Measurements from ENCODE around the gene CEP85.
A peak's percentile ranks its signal among the peaks of the same experiment; 100 is the strongest.

The CEP85 gene

DNA sequence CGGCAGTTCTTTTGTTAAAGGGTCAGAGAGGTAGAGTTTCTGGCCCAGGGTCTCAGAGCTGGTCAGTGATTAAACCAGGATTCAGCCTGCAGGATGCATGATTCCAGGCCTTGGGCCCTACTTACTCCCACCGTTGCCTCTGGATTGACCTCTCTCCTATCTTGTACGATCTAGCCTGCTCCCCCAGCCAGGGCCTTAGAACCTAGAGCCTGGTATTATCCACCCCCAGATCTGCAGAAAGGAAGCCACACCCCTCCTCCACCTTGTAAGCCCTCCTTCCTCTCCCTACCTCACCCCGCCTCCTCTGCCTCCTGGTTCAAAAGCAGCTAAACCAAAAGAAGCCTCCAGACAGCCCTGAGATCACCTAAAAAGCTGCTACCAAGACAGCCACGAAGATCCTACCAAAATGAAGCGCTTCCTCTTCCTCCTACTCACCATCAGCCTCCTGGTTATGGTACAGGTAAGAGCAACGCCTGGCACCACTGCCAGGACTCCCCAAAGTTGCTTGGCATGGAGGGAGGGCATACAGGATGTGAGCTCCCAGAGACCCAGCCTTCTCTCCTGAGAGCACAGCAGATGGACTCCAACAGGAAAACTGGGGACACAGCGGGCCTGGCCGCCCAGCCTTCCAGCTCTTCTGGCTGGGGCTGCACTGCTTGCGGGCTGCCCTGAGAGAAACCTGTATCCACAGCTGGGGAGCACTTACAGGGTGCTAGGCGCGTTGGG lies 83.8 kb downstream of the CEP85 start, which contains the start of gene CD52:
TSS of gene CD52 (plus strand) at position 347 of the 726 bp plus-strand sequence. CDS start at position 407, 60 bp downstream.
- DNase-seq = no peak

DNA sequence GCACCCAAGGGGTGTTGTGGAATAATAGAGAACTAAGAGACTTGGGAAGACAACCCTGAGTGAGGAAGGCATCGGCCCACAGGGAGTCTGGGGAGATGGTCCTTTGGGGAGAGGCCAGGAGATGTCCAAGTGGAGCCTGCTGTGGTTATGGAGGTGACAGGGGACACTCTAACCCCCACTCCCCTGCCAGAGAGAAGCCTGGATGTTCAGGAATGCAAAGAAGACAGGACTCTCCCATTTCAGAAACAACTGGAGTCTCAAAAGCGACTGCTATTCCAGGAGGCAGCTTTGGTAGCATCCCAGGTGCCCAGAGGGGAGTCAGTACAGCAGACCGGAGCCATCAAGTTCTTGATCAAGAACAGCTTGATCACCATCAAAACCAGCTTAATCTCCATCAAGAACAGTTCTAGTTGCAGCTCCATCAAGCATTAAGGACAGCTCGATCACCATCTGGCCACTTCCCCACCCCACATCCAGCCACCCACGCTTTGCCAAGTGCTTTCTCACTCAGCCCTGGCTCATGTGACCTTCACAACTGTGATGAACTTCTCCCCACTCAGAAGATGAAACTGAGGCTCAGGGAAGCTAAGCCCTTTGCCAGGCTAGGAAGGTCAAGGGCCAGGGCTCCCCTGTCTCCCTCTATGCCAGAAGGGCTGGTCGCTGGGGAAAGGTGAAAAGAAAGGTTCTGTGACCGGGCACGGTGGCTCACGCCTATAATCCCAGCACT lies 84.5 kb downstream of the CEP85 start:
- no peak for DNase-seq

GRCh38 chr1:26320896-26321295 lies 86.9 kb downstream of the CEP85 start:
- DNase-seq = no peak

DNA sequence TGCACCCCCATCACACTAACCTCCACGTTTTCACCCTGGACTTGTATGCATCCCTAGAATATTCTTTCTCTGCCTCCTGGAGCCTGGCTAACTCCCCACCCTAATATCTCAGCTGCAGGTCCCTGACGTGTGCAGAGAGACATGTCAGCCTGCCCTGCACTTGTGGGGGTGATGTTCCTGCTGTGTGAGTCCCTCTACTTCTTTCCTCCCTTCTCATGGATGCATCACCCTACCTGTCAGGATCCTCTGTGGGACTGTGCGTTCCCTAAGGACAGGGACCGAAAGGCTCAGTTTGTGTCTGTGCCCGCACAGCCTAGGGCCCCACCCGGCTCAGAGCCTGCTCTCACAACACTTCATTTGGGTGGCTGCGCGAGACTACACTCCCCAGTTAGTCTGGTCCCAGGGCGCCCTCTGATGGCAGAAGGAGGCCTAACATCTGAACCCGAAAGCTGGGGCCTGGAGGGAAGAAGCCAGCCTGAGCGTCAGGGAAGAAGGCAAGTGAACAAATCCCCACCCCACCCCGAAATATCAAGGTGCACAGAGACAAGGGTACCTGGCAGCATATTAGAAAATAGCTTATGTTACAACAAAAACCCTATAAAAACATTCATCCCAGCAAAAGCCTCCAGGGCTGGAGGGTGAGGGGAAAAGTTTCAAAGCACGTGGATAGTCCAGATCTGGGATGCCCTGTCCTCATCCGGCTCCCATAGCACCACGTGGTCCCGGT lies 87.5 kb downstream of the CEP85 start:
- peak; percentile 58 for DNase-seq

DNA sequence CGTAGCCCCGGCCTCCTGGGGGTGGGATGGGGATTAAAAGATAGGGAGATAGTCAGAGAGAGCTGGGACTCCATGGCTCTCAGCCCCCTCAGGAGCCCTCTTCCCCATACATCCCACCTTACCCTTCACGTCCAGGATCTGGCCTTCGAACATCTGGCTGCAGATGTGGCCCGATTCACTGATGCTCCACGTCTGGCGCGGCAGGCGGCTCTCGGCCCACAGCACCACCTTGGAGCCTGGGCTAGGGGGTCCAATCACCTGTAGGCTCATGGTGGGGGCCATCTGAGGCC lies 88.0 kb downstream of the CEP85 start:
- no peak for DNase-seq

GRCh38 chr1:26323382-26323781 lies 89.4 kb downstream of the CEP85 start:
- DNase-seq = no peak

DNA sequence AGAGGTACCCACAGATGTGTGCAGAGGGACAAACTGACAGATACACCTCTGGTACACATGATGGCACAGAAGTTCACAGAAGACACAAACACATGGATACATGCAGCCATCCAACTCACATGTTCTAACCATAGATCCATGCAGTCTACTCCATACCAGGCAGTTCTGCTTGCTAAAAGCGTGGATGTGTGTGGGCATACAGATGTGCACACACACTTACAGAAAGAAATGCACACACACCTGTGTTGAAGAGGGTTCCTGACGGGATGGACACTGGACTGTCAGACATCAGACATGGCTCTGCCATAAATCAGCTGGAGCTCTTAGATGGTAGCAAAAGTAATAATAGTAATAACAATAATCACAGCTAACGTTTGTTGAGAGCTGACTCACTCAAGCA lies 90.5 kb downstream of the CEP85 start:
- DNase-seq = no peak

DNA sequence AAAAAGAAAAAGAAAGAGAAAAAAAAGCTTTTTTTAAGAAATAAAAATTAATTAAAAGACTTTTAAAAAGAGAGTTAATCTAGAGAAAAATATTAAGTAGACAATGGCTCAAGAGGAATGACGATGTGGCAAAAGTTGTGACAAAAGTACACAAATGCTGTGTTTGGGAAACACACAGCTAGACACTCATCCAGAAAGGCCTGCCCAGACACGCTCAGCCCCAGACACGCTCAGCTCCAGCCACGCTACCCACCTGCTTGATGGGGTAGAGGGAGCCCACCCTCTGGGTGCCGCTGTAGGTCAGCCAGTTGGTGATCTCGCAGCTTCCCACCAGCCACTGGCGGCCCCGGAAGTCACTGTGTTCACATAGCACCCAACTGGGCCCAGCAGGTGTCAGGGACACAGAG lies 94.0 kb downstream of the CEP85 start:
- peak; percentile 91 for DNase-seq
